Stimulated activated CD8-positive, alpha-beta memory T cell treated with anti-CD3 and anti-CD28 coated beads, Interleukin-15, amount 100 ng/mL, for 24 hours (primary cell): Measurements from ENCODE around the gene SLC25A11.
A peak's percentile ranks its signal among the peaks of the same experiment; 100 is the strongest.
"Not testable (repeated sequence)": the region's sequence is repeated elsewhere in the genome, so short reads cannot be mapped to it uniquely, and the experiment has no call there.

Source experiments
- DNase-seq: peaks from one replicate; pipeline ENCODE4 v3.0.0-alpha.2; 2020; ENCODE audit warnings: low read depth

The SLC25A11 gene

DNA sequence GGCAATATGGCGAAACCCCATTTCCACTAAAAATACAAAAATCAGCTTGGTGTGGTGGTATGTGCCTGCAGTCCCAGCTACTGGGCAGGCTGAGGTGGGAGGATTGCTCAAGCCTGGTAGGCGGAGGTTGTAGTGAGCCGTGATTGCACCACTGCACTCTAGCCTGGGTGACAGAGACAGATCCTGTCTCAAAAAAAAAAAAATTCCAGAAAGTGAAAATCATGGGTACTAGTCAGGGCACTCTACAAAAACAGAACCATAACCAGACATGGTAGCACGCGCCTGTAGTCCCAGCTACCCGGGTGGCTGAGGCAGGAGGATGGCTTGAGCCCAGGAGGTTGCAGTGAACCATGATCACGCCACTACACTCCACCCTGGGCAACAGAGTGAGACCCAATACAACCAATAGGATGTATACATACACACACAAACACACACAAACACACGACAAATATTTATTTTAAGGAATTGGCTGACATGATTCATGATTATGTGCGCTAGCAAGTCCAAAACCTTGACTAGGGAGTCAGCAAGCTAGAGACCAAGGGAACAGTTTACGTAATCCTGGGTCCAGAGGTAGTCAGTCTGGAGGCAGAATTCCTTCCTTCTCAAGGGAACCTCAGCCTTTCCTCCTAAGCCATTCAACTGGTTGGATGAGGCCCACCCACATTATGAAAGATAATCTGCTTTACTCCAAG is 19.3 kb downstream of the SLC25A11 start:
- no peak for DNase-seq

DNA sequence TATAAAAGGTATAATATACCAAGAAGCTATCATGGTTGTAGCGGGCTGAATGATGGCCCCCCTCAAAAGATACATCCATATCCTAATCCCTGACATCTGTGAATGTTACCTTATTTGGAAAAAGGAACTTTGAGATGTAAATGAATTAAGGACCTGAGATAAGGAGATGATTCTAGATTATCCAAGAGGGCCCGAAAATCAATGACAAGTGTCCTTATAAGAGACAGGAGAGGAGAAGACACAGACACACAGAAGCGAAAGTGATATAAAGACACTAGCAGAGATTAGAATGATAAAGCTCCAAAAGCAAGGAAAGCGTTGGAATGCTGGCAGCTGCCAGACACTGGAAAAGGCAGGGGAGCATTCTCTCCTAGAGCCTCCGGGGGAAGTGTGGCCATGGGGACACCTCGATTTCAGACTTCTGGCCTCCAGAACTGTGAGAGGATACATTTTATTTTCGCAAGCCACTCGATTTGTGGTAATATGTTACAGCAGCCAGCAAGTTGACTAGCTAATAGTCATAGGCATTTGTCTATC is 20.3 kb downstream of the SLC25A11 start:
- DNase-seq = no peak

DNA sequence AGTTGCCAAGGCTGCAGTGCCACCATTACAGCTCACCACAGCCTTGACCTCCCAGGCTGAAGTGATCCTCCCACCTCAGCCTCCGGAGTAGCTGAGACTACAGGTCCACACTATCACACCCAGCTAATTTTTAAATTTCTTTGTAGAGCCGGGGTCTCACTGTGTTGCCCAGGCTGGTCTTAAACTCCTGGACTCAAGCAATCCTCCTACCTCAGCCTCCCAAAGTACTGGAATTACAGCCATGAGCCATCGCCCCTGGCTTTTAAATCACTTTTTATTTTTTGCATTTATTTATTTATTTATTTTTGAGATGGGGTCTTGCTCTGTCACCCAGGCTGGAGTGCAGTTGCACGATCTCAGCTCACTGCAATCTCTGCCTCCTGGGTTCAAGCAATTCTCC is 25.3 kb downstream of the SLC25A11 start:
- not testable (repeated sequence) for DNase-seq

DNA sequence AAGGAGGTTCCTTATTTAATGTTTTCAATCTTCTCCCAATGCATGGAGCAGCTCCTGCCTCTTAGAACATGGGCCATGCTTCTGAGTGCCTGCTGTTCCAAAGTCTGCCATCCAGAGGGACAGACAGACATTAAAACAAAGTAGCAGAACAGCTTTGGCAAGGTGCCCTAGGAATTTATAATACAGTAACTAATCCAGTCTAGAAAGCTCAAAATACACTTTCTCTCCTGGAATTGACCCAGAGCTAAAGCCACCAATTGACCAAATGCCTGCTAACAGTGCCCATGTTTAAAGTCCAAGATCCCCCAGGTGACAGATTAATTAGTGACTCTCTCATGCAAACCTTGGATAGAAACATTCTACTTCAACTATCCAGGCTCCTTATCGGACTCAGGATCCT is 25.9 kb downstream of the SLC25A11 start:
- DNase-seq = no peak

DNA sequence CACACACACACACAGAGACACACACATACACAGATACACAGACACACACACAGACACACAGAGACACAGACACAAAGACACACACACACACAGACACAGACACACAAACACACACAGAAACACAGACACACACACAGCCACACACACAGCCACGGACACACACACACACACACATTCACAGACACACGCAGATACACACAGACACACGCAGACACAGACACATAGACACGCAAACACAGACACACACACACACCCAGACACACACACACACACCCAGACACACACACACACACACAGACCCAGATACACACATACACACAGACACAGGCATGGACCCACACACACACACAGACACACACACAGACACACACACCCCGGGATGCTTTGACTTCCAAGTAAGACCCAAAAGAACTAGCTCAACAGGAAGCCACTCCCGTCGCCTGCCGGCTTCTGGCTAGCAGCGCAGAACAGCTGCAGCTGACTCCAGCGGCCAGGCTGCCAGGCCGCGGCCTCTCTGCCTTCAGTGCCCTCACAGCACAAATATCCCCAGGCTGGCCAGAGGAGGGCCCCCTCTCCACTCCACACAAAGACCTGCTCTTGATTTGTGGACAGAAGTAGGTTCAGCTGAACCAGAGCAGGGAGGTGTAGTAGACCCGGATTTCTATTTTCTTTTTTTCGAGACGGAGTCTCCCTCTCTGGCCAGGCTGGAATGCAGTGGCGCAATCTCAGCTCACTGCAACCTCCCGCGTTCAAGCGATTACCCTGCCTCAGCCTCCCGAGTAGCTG is 30.9 kb downstream of the SLC25A11 start:
- DNase-seq = no peak

DNA sequence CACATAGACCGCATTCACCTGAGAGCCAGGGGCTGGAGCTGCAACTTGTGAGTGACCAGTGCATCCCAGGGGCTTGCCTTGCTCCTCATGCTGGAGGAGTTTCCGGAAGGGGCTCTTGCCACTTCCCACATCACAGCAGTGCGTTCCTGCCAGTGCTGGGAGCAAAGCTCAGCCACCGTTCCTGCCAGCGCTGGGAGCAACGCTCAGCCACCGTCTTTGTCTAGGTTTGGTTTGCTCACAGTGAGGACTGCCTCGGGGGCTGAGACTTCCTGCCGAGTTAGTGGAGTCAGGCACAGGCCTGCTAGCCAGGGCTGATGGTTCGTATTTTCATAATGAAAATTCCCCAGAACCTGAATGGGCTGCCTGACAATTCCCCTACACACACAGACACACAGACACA is 31.5 kb downstream of the SLC25A11 start:
- DNase-seq = no peak

DNA sequence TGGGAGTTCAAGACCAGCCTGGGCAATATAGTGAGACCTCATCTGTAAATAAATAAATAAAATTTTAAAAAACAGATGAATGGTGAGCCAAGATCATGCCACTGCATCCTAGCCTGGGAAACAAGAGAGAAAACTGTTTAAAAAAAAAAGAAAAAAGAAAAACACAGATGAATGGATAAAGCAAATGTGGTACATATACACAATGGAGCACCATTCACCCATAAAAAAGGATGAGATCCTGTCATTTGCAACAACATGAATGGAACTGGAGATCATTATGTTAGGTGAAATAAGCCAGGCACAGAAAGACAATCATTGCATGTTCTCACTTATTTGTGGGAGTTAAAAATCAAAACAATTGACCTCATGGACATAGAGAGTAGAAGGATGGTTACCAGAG is 33.2 kb downstream of the SLC25A11 start:
- DNase-seq = not testable (repeated sequence)

DNA sequence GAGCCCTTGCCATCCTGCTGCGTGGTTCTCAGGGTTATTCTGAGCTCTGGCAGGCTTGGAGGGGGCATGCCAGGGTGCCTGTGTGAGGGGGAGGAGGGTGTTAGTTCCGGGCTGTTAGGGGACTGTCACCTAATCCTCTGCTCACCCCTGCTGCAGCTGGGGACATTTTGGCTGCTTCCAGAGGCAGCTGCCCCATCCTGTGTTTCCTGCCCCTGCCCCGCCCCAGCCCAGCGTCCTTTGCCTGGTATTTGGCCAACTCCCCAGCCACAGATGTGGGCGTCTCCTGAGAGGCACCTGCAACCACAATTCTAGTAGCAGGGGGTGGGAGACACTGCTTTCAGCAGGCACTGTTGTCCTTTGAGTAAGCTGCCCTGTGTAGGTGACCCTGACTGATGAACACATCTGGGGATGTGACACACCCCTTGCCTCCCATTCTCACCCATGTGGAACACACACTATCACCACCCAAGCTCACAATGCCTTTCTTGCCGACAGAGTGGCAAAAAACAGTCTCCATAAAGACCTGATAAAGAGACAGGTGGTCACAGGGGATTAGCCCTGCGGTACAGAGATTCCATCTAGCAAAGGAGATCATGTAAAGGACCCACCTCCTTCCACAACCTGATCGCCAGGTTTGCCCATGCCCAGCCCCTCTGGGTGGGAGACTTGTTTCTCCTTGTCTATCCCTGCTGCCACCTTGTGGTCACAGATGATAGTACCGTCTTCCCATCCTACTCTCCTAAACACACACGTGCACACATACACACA is 36.6 kb downstream of the SLC25A11 start, which contains the start of gene CHRNE:
CHRNE (minus strand) TSS at position 48 of the 768 bp plus-strand sequence; CDS start at position 13, 35 bp downstream.
- no peak for DNase-seq

DNA sequence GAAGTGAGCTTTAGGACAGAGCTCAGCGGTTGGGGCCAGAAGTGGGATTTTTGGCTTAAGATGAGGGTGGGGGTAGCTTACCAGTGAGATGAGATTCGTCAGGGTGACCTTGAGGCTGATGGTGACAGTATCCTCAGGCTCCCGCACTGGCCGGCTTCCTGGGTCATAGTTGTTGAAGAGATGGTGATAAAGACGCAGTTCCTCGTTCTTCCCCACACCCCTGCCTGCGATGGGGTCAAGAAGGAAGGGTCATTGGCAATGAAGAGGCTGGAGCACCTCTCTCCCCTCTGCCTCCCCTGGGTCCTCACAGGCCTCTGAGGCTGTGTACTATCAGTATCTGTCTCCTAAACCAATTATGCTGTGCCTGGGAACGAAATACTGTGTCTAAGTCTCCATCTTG is 37.3 kb downstream of the SLC25A11 start:
- DNase-seq = no peak

DNA sequence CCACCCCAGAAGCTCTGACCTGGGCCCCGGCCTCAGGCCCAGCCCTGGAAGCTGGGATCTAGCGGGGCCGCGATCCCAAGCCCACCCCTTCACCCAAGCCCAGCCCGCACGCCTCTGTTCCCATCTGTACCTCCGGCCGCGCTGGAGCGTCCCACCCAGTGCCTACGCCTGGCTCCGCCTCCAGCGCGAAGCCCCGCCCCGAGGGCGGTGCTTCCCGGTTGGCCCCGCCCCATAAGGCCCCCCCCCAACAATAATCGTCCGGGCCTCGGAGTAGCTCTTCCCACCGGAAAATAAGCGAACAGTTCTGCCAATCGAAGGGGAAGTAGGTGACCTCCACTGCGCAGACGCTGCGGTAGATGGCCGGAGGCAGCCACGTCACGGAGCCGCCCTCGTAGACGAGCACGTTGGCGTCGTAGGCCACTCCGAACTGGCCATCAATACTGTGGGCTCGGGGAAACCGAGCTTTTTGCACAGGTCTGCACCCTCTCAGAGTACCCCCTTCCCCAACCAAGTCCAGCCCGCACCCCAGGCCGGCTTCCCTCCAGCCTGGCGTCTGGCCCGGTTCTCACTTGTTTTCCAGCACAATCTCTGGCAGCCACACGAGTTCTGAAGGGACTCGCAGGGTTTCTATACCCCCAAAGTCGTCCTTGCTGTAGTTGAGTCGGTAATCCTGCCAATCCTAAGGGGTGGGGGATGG is 38.0 kb downstream of the SLC25A11 start:
- no peak for DNase-seq

DNA sequence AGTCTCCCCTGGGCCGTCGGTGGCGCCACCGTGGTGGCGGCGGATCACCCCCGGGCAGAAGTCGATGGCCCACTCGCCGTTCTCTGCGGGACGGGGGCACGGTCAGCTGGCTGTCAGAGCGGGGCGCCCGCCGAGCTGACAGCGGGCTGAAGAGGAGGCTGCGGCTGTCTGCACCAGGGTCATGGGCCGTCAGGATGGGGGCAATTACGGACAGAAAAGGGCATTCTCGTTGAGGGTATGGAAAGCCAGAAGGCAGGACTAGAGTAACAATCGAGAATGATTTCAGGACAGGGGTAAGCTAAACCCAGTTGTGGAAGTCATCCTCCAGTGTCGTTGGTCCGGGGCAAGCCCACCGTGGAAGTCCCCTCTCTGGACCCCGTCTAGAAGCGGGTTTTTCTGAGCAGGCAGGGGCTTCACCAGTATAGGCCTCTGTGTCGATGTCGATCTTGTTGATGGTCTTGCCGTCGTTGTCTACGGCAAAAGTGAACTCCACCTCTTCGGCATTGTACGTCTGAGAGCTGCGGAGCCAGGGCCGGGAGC is 38.7 kb downstream of the SLC25A11 start:
- no peak for DNase-seq

DNA sequence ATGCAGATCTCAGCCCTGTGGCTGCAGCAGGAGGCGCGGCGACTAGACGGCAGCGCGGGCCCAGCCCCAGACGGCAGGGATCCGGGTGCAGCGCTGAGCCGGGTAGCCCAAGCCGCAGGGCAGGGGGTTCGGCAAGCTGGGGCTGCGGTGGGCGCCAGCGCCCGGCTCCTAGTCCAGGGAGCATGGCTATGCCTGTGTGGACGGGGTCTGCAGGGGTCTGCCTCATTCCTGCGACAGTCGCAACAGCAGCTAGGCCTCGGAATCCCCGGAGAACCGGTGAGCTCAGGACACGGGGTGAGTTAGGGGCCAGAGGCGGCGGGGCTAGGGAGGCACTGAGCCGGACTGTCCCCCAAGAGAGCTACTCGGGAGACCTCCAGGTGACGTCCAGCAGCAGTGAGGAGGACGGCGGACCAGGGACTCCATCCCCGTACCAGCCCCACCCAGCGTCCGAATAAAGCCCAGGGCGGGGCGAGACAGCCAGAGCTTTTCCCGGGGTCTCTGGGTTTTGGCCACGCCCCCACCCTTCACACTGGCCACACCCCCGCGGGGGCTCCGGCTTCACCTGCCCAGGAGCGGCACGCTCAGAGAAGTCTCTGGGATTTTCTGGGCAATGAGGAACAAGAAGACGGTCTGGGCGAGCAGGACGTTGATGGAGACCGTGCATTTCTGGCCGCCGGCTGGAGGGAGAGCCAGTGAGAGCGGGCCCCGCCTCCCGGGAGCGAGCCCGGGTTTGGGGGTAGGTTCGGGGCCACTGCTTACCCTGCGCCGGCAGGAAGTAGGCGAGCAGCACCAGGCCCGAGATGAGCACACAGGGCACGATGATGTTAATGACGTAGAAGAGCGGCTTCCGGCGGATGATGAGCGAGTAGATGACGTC is 39.4 kb downstream of the SLC25A11 start:
- no peak for DNase-seq

DNA sequence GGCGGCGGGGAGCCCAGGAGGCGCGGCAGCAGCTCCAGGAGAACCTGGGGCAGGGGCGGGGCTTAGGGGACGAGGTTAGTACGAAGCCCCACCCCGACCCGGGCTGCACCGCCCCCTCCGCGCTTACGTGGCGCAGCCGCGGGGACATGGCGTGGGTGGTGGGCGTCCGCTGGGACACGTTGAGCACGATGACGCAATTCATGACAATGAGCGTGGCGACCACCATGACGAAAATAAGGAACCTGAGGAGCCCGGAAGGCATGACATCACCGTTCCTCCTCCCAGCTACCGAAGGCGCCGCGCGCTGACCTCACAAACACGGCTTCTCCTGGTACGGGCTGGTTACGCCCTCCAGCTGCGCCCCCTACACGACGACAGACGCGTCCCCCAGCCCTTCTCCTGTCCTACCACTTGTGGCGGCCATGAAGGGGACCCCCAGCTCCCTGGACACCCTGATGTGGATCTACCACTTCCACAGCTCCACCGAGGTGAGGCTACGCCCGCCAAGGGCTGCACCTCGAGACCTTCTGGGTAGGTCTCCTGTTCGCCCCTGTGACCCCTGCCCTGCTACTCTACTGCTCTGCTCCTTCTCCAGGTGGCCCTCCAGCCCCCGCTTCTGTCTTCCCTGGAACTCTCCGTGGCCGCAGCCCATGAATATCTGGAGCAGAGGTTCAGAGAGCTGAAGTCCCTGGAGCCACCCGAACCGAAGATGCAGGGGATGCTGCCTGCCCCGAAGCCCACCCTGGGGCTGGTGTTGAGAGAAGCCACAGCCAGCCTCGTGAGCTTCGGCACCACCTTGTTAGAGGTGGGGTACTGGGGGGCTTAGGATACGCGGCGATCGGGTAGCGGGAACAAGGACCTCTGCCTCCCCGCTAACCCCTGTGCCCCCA is 40.3 kb downstream of the SLC25A11 start, which contains the start of gene C17orf107:
C17orf107 (plus strand) TSS at position 196 of the 890 bp plus-strand sequence; CDS start at position 423, 227 bp downstream.
- peak; percentile 86 for DNase-seq

DNA sequence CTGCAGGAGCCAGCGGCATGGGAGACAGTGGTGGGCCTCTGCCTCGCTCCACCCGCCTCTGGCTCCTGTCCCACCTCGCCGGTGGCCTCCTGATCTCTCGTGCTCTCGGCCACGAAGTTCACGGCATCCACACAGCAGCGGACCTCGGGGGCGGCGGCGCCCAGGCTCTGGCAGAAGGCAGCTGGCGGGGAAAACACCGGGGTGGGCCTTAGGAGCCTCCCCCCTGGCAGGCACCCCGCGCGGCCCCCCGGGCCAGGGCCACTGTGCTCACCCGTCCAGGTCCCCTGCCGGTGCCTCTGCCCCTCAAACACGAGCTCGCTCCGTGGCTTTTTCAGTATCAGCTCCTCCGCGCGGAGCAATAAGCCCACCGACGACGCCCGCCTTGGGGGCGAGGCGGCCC is 40.9 kb downstream of the SLC25A11 start:
- no peak for DNase-seq

DNA sequence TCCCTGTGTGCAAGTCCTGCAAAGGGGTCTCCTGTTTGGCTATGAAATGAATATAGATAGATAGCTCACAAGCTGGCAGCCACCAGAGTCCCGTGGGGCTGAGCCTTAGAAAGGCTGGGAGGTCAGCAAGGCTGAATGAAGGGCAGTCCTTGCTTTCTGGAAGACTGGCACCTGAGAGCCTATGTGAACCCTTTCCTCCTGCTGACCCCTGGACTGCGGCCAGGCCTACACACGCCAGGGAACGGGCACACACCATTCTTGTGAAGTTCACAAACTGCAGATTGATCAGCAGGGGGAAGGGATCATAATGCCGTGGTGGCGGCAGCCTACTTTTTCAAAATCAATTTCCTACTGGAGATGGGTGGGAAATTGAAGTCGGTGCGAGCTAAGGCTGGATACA is 41.5 kb downstream of the SLC25A11 start:
- DNase-seq = no peak

DNA sequence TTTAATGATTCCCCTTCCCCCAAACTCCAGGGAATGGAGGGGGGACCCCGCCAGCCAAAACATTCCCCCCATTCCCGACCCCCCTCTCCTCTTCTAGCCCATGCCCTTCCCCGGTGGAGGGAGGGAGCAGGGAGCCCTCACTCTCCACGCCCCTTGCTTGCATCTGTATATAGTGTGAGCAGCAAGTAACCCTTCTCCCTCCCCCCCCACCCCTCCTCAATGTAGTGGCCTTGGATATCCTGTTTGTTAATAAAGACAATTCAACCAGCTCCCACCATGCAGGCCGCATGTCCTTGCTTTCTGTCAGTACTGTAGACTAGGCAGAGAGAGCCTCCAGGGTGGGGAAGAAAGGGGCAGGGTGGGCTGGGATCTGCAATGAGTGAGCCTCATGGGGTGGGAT is 42.1 kb downstream of the SLC25A11 start:
- DNase-seq = no peak

DNA sequence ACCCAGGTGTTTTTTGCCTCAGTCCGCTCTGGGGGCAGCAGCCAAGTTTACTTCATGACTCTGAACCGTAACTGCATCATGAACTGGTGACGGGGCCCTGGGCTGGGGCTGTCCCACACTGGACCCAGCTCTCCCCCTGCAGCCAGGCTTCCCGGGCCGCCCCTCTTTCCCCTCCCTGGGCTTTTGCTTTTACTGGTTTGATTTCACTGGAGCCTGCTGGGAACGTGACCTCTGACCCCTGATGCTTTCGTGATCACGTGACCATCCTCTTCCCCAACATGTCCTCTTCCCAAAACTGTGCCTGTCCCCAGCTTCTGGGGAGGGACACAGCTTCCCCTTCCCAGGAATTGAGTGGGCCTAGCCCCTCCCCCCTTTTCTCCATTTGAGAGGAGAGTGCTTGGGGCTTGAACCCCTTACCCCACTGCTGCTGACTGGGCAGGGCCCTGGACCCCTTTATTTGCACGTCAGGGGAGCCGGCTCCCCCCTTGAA is 42.6 kb downstream of the SLC25A11 start:
- no peak for DNase-seq

DNA sequence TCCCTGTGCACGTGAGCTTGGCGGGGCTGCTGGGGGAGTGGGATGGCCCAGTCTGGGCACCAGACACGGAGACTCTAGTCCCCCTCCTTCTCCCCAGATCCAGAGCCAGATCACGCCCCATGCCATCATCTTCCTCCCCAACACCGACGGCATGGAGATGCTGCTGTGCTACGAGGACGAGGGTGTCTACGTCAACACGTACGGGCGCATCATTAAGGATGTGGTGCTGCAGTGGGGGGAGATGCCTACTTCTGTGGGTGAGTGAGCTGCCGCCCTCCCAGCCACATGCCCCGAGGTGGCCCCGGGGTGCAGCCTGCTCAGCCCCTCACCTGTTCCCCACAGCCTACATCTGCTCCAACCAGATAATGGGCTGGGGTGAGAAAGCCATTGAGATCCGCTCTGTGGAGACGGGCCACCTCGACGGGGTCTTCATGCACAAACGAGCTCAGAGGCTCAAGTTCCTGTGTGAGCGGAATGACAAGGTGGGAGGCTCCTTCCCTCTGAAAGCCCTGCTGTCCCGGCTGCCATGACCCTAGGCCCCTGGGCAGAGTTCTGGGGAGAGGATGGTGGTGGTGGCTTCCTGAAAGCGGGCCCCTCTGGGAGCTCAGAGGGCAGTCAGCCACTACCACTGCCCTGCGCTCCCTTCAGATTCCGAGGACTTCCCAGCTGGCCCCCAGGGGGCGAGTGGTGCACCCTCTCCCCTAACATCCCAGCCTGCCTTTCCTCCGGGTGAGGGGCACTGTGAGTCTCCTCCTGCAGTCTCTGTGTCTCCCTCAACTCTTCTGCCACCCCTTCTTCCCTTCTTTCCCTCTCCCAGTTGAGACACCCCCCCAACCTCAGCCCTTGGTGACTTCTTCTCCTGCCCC is 43.3 kb downstream of the SLC25A11 start:
- DNase-seq = no peak
